Memory B cell (primary cell): Measurements from ENCODE around the gene CCDC188.

Experiments used
- ATAC-seq: fragments of 150-1000 bp; cut with Tn5 transposase; 2 replicates; pipeline ENCODE4 v1.10.0; 2021; ENCODE audit warnings: low read depth, mild to moderate bottlenecking, moderate library complexity
- DNase-seq, 2 donors: peaks; one replicate each; pipeline ENCODE4 v3.0.0; 2022; ENCODE audit warnings: low spot score in 2 of 2
- H3K27ac Mint-ChIP-seq: one replicate; pipeline ENCODE4 v1.8.0; 2022; ENCODE audit warnings: mild to moderate bottlenecking, moderate library complexity, mixed read lengths
- H3K27me3 Mint-ChIP-seq: one replicate; pipeline ENCODE4 v1.8.0; 2022; ENCODE audit warnings: mixed read lengths
- H3K36me3 Mint-ChIP-seq: one replicate; pipeline ENCODE4 v1.8.0; 2022; ENCODE audit warnings: mild to moderate bottlenecking, mixed read lengths
- H3K4me1 Mint-ChIP-seq: one replicate; pipeline ENCODE4 v1.8.0; 2022; ENCODE audit warnings: mixed read lengths
- H3K4me3 Mint-ChIP-seq: one replicate; pipeline ENCODE4 v1.8.0; 2022; ENCODE audit warnings: mild to moderate bottlenecking, moderate library complexity, mixed read lengths
- H3K9me3 Mint-ChIP-seq: one replicate; pipeline ENCODE4 v1.8.0; 2022; ENCODE audit warnings: mixed read lengths

Gene CCDC188

GRCh38 chr22:20132686-20133246, 18.1 kb downstream of the CCDC188 start:
- Mint-ChIP-seq H3K9me3 (no peaks in the 10 kb centered on the region), H3K27ac (no peak overlapping the region), H3K36me3 (no peaks in the 10 kb centered on the region), H3K27me3 (no peaks in the 10 kb centered on the region), H3K4me1 (peaks cover 22% of the 10 kb centered on the region), H3K4me3 (peak overlapping the region; percentile 77)
- no peak for DNase-seq
- no peak for ATAC-seq

GRCh38 chr22:20131859-20132685, 18.8 kb downstream of the CCDC188 start:
- H3K9me3 Mint-ChIP-seq = no peaks in the 10 kb centered on the region

GRCh38 chr22:20131597-20131858, 19.3 kb downstream of the CCDC188 start, which contains the start of gene ZDHHC8:
TSS of gene ZDHHC8 (plus strand) at chr22:20131804. CDS start at chr22:20131948, 144 bp downstream.
- H3K4me1 Mint-ChIP-seq = peaks cover 16% of the 10 kb centered on the region
- no peaks in the 10 kb centered on the region for H3K27me3 Mint-ChIP-seq
- H3K4me3 Mint-ChIP-seq = peak within 1 kb of the TSS; percentile 82
- H3K9me3 Mint-ChIP-seq = no peaks in the 10 kb centered on the region
- DNase-seq (no peak), ATAC-seq (peak; percentile 73)
- no peak within 1 kb of the TSS for H3K27ac Mint-ChIP-seq
- peaks cover 2% of the 10 kb centered on the region for H3K36me3 Mint-ChIP-seq

More at GRCh38 chr22:20131859-20132685, 18.8 kb downstream of the CCDC188 start:
- DNase-seq (peak in 1 of 2 donors; percentile 38), ATAC-seq (peak; percentile 2)
- Mint-ChIP-seq H3K27me3 (no peaks in the 10 kb centered on the region), H3K4me1 (peaks cover 19% of the 10 kb centered on the region), H3K4me3 (peak overlapping the region; percentile 79), H3K27ac (no peak overlapping the region), H3K36me3 (peaks cover 2% of the 10 kb centered on the region)

GRCh38 chr22:20130731-20131596, 19.9 kb downstream of the CCDC188 start:
- Mint-ChIP-seq H3K4me3 (peak overlapping the region; percentile 82), H3K9me3 (no peaks in the 10 kb centered on the region), H3K27me3 (no peaks in the 10 kb centered on the region), H3K4me1 (peaks cover 11% of the 10 kb centered on the region), H3K36me3 (peaks cover 4% of the 10 kb centered on the region), H3K27ac (no peak overlapping the region)
- peak; percentile 80 for ATAC-seq
- DNase-seq = peak; percentile 58 to 71

GRCh38 chr22:20130319-20130718, 20.5 kb downstream of the CCDC188 start:
- Mint-ChIP-seq H3K4me3 (peak overlapping the region; percentile 82), H3K27ac (peak overlapping the region; percentile 58), H3K4me1 (peaks cover 10% of the 10 kb centered on the region), H3K27me3 (no peaks in the 10 kb centered on the region), H3K36me3 (peaks cover 5% of the 10 kb centered on the region), H3K9me3 (no peaks in the 10 kb centered on the region)
- ATAC-seq (peak; percentile 12), DNase-seq (no peak)

GRCh38 chr22:20129747-20130014, 21.2 kb downstream of the CCDC188 start:
- ATAC-seq (no peak), DNase-seq (no peak)
- Mint-ChIP-seq H3K27ac (no peak overlapping the region), H3K4me3 (no peak overlapping the region), H3K36me3 (peaks cover 5% of the 10 kb centered on the region), H3K27me3 (no peaks in the 10 kb centered on the region), H3K9me3 (no peaks in the 10 kb centered on the region), H3K4me1 (peaks cover 7% of the 10 kb centered on the region)

GRCh38 chr22:20128902-20129746, 21.7 kb downstream of the CCDC188 start:
- H3K36me3 Mint-ChIP-seq = peaks cover 5% of the 10 kb centered on the region
- H3K27me3 Mint-ChIP-seq = no peaks in the 10 kb centered on the region
- no peak for ATAC-seq
- no peak overlapping the region for H3K27ac Mint-ChIP-seq
- no peak for DNase-seq
- H3K4me1 Mint-ChIP-seq = peaks cover 7% of the 10 kb centered on the region
- H3K9me3 Mint-ChIP-seq = no peaks in the 10 kb centered on the region
- H3K4me3 Mint-ChIP-seq = no peak overlapping the region

- Mint-ChIP-seq H3K36me3 (peaks cover 5% of the 10 kb centered on the region), H3K4me1 (peaks cover 7% of the 10 kb centered on the region), H3K9me3 (no peaks in the 10 kb centered on the region), H3K4me3 (no peak overlapping the region), H3K27me3 (no peaks in the 10 kb centered on the region), H3K27ac (no peak overlapping the region)
- DNase-seq (no peak), ATAC-seq (no peak)
Observed at GRCh38 chr22:20128619-20128901, 22.3 kb downstream of the CCDC188 start.

- Mint-ChIP-seq H3K9me3 (no peaks in the 10 kb centered on the region), H3K36me3 (peaks cover 5% of the 10 kb centered on the region), H3K27ac (peak overlapping the region; percentile 11), H3K4me1 (peaks cover 8% of the 10 kb centered on the region), H3K27me3 (no peaks in the 10 kb centered on the region), H3K4me3 (no peak overlapping the region)
- DNase-seq = no peak
- ATAC-seq = no peak
Observed at GRCh38 chr22:20127869-20128618, 22.8 kb downstream of the CCDC188 start.

- Mint-ChIP-seq H3K27ac (no peak overlapping the region), H3K9me3 (no peaks in the 10 kb centered on the region), H3K4me1 (peaks cover 15% of the 10 kb centered on the region), H3K27me3 (no peaks in the 10 kb centered on the region), H3K4me3 (no peak overlapping the region), H3K36me3 (peaks cover 9% of the 10 kb centered on the region)
- DNase-seq (no peak), ATAC-seq (no peak)
Observed at GRCh38 chr22:20127318-20127868, 23.5 kb downstream of the CCDC188 start.

GRCh38 chr22:20126284-20127029, 24.4 kb downstream of the CCDC188 start:
- Mint-ChIP-seq H3K9me3 (no peaks in the 10 kb centered on the region), H3K4me1 (peaks cover 15% of the 10 kb centered on the region), H3K27ac (no peak overlapping the region), H3K27me3 (no peaks in the 10 kb centered on the region), H3K36me3 (peaks cover 9% of the 10 kb centered on the region), H3K4me3 (no peak overlapping the region)
- DNase-seq (no peak), ATAC-seq (no peak)

- H3K4me1 Mint-ChIP-seq = peaks cover 17% of the 10 kb centered on the region
- ATAC-seq (no peak), DNase-seq (no peak)
- peaks cover 9% of the 10 kb centered on the region for H3K36me3 Mint-ChIP-seq
- no peaks in the 10 kb centered on the region for H3K27me3 Mint-ChIP-seq
- H3K27ac Mint-ChIP-seq = no peak overlapping the region
- H3K9me3 Mint-ChIP-seq = no peaks in the 10 kb centered on the region
- H3K4me3 Mint-ChIP-seq = no peak overlapping the region
Observed at GRCh38 chr22:20125201-20126174, 25.4 kb downstream of the CCDC188 start.
